Choroid plexus epithelial cell (primary cell): ENCODE data around the gene DPP6.

ENCODE experiments used
- DNase-seq: peaks from one replicate; pipeline ENCODE4 v3.0.0-alpha.2; 2010; ENCODE audit warnings: low read depth
- H3K4me3 ChIP-seq: 2 replicates; pipeline ENCODE4 v1.5.1; 2011; ENCODE audit warnings: low read depth, mild to moderate bottlenecking, control low read depth, low read length, moderate library complexity
- CTCF ChIP-seq: conservative IDR thresholded peaks from 2 replicates; pipeline ENCODE4 v1.5.1; 2011; ENCODE audit warnings: low read depth, mild to moderate bottlenecking, control low read depth, inconsistent platforms, low read length, moderate library complexity

DPP6 gene

GRCh38 chr7:154519229-154519628 is 467.0 kb downstream of the DPP6 start:
- TF ChIP-seq CTCF, result no peak
- no peak overlapping the region for H3K4me3 ChIP-seq
- no peak for DNase-seq

- no peak overlapping the region for H3K4me3 ChIP-seq
- no peak for TF ChIP-seq CTCF
- DNase-seq, result no peak
These were observed 477.9 kb downstream of the DPP6 start for GRCh38 chr7:154530136-154530535.

- no peak for DNase-seq
- H3K4me3 ChIP-seq, result no peak overlapping the region
- no peak for TF ChIP-seq CTCF
These were observed 480.6 kb downstream of the DPP6 start for GRCh38 chr7:154532771-154533170.

GRCh38 chr7:154540596-154540995 is 488.4 kb downstream of the DPP6 start:
- no peak overlapping the region for H3K4me3 ChIP-seq
- TF ChIP-seq CTCF, result no peak

GRCh38 chr7:154541606-154542005 is 489.4 kb downstream of the DPP6 start:
- no peak for DNase-seq

More at GRCh38 chr7:154540596-154540995, 488.4 kb downstream of the DPP6 start:
- DNase-seq, result no peak

GRCh38 chr7:154546946-154547587 is 494.9 kb downstream of the DPP6 start:
- no peak for TF ChIP-seq CTCF
- DNase-seq, result no peak

More at GRCh38 chr7:154541606-154542005, 489.4 kb downstream of the DPP6 start:
- H3K4me3 ChIP-seq, result no peak overlapping the region
- TF ChIP-seq CTCF, result no peak

GRCh38 chr7:154553711-154554265 is 501.6 kb downstream of the DPP6 start:
- H3K4me3 ChIP-seq, result no peak overlapping the region
- no peak for TF ChIP-seq CTCF
- DNase-seq, result no peak

More at GRCh38 chr7:154546946-154547587, 494.9 kb downstream of the DPP6 start:
- H3K4me3 ChIP-seq, result no peak overlapping the region
